HG03175 (cell line): ENCODE results near the gene NDC1.

Experiments
- ATAC-seq: cut with Tn5 transposase; IDR thresholded peaks from one replicate; pipeline ENCODE4 v1.9.1; 2021; ENCODE audit warnings: mild to moderate bottlenecking, moderate library complexity; ENCODE audit not compliant: unreplicated experiment

The NDC1 gene

DNA sequence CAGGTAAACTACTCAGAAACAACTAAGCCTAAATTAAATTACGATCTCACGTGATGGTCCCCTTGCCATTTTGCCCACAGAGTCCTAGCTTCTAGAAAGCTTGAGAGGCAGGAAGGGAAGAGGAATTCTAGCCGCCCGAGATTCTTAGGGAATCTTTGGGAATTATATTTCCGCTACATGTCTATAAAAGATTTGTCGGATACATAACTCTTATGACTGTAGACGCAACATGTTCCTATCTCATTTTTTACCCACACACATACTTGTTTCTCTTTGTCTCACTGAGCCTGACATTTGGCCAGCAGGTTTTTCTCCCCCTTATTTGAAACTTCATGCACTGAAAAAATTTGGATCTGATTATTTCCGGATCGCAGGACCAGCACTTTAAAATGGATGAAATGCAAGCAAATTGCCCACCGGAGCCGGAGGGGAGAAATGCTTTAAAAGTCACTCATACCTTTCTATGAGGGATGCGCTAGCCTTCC, 104.6 kb downstream of the NDC1 start:
- no peak for ATAC-seq

- no peak for ATAC-seq
Observed at GRCh38 chr1:53732912-53733317, 105.2 kb downstream of the NDC1 start.

DNA sequence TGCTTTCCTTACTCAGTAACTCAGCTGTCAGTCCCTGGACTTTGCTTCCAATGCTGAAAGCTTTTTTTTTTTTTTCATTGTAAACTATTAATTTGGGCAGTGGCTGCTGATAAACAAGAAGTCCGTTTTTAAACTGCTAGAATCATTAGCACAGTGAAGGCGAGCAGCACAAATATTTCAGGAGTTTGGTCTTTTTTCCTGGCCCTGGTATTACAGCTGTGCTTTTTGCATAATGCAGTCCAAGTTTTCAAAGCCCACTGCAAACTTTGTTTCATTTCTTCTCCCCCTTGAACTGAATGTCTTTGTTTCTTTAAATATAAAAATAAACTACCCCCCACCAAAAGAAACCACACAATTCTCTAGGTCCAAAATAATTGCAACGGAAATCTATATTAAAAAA, 105.7 kb downstream of the NDC1 start:
- no peak for ATAC-seq

DNA sequence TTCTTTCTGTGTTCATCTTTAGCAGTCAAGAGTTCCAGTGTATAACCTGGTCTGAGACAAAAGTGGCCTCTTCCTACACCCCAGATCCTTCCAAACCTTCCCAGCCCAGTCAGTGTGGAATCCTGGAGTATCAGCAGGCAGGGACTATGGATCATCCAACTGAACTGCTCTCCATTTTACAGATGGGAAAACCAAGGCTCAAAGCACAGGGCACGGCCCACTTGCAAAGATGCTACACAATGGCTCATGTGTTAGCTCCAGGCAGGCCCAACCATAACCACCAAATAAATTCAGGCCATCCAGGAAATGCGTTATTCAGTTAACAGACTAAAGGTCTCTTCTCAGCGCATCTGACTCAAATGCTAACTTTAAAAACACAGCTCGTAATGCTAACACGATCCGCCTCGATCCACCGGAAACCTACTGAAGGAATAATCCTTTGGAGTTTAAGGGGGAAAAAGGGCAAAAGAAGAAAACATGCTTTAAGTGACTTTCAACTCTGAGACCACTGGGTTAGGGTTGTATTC, 106.3 kb downstream of the NDC1 start:
- ATAC-seq = no peak

GRCh38 chr1:53731043-53731600, 107.0 kb downstream of the NDC1 start:
- ATAC-seq = no peak

DNA sequence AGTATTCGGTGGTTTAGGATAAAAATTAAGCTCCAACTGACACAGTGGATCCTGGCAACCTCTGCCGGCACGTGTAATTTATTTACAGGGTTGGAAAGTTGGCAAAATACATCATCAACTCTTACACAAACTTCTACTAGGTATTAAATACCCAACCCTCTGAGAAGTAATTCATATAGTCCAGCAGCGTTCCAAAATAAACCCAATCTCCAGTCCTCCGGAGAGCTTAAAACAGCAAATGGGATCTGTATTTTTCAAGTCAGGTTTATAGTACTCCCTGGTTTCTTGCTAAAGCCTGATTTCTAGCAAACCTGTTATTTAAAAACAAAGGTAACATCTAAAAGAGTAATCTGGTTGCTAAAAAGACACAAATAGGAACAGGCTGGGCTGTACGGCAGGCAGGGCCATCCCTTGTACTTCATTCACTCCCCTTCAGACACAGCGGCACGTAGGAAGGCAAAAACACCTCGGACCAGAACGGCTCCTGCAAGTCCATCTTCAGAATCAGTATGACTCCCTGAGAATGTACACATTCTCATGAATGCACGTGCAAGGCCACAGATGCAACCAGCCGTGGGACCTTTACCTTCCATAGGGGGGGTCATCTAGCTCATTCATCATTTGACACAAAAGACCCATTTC, 107.8 kb downstream of the NDC1 start:
- ATAC-seq = no peak

GRCh38 chr1:53729456-53730223, 108.5 kb downstream of the NDC1 start:
- ATAC-seq = no peak

- ATAC-seq = no peak
Observed at GRCh38 chr1:53728702-53729455, 109.2 kb downstream of the NDC1 start.

DNA sequence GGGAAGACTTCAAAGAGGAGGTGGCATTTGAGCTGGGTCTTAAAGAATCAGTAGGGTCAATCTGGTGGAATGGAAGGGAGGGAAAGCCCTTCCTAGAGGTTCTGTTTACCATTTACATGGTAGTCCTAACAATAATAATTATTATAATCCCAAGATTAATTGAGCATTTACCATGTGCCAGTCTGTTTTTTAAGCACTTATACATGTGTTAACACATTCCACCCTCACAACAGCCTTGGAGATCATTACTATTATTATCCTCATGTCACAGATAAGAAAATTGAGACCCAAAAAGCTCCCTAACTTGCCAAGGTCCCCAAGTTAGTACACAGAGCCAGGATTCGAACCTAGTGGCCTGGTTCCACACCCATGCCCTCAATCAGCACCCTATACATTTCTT, 109.9 kb downstream of the NDC1 start:
- ATAC-seq = no peak

- ATAC-seq = no peak
Observed at GRCh38 chr1:53727461-53728092, 110.5 kb downstream of the NDC1 start.

- no peak for ATAC-seq
Observed at GRCh38 chr1:53726009-53726600, 112.0 kb downstream of the NDC1 start.

DNA sequence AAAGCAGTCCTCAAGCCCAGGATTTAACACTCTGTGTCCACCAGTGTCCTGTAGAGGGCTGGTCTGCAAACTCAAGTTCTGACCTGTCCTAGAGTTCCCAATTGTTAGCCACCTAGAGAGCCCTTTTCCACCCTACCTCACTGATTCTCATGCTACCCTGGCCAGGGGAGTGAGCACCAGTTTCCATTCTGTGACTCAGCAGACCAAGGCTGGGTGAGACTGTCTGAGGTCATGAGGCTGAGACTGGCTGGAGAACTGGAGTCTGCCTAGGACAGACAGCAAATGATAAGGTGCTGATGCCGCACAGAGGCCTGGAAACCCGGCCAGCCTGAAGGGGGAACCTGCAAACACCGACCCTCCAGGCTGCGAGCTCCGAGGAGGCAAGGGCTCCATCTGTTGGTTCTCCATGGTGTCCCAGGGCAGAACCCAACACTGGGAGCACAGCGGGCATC, 112.8 kb downstream of the NDC1 start:
- ATAC-seq = no peak

GRCh38 chr1:53722025-53722424, 116.1 kb downstream of the NDC1 start:
- ATAC-seq = no peak

GRCh38 chr1:53721088-53721487, 117.0 kb downstream of the NDC1 start:
- ATAC-seq = no peak

DNA sequence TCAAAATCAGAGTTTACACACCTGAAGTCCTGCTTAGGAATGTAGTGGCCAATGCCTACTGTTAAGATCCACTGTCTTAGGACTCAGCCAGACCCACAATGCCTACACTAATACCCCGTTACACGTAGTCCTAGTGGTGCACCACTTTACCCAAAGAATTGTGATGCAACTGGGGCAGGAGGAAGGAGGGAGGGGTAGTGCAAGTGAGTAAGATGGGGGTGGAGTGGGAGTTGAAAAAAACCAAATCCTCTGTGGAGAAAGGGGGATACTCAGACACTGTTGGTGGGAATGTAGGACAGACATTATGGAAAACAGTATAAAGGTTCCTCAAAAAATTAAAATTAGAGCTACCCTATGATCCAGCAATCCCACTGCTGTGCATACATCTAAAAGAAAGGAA, 118.6 kb downstream of the NDC1 start:
- no peak for ATAC-seq

DNA sequence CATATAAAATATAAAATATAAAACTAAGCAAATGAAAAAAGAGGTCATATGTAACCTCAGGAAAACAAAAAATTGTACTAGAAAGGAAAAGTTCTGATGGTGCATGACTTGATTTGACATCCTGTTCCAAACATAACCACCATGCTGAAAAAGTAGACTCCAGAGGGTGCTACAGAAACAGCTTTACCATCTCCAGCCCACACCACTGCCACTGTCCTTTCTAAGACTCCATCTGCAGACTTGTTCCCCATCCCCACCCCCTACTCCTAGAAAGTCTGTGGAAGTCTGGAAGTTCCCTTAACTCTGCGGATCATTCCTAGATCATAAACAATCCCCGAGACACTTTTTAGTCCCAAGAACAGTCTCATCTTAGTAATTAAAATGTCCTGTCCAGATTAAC, 119.7 kb downstream of the NDC1 start:
- ATAC-seq = no peak

- no peak for ATAC-seq
Observed at GRCh38 chr1:53717025-53717804, 120.9 kb downstream of the NDC1 start.

DNA sequence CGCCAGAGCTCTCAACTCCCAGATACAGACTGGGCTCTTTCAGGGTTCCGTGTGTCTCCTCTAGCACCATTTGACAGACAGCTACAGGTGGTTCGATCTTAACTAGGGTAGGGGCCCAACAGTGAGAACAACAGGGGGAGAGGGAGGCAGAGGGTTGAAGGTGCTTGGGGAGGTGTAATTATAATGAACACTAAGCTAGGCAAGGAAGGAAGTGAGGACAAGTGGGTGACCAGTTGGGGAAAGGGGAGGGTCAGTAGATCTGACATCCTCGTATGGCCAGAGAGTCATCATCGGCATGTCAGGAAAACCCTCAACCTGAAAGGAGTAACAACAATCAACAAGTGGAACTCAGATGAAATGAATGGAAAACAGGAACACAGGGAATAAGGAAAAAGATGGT, 121.9 kb downstream of the NDC1 start:
- ATAC-seq = no peak

DNA sequence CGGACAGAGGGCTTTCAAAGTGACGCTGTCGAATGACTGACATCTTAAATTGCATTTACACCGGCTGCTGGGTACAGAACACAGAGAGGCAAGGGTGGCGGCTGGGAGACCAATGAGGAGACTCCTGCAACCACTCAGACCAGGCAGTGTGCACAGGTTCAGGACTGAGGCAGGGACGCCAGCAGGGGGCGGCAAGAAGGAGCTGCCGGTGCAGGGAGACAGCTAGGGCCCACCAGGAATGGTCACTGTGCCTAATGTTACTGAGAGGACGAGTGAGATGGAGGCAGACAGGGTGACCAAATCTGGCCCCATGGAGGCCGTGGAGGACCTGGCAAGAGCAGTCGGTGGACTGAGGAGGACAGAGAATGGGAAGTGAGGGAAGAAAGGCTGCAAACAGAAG, 122.6 kb downstream of the NDC1 start:
- ATAC-seq = no peak
